Activated naive CD4-positive, alpha-beta T cell treated with anti-CD3 and anti-CD28 coated beads, Interleukin-2, amount 10 ng/mL, durations not matched to agents 7 days and 5 days (primary cell): ENCODE measurements around the gene IGHMBP2.
A peak's percentile ranks its signal among the peaks of the same experiment; 100 is the strongest.

Experiments used
- CTCF ChIA-PET: fragments of 350-600 bp; sonication (Branson Sonifier 250); formaldehyde crosslinking; loops from one replicate; lab custom pipeline; 2021; ENCODE audit warnings: antibody characterized with exemption; lab: Charles Lee
- DNase-seq: peaks from one replicate; pipeline ENCODE4 v3.0.0-alpha.2; 2020
- H3K27ac Mint-ChIP-seq: one replicate; pipeline ENCODE4 v1.8.0; 2021; ENCODE audit warnings: mild to moderate bottlenecking, moderate library complexity, mixed read lengths
- H3K27me3 Mint-ChIP-seq: one replicate; pipeline ENCODE4 v1.8.0; 2021; ENCODE audit warnings: mild to moderate bottlenecking, mixed read lengths
- H3K36me3 Mint-ChIP-seq: one replicate; pipeline ENCODE4 v1.8.0; 2021; ENCODE audit warnings: mixed read lengths
- H3K4me1 Mint-ChIP-seq: one replicate; pipeline ENCODE4 v1.8.0; 2021; ENCODE audit warnings: mixed read lengths
- H3K4me3 Mint-ChIP-seq: one replicate; pipeline ENCODE4 v1.8.0; 2021; ENCODE audit warnings: mild to moderate bottlenecking, moderate library complexity, mixed read lengths
- H3K9me3 Mint-ChIP-seq: one replicate; pipeline ENCODE4 v1.8.0; 2021; ENCODE audit warnings: mixed read lengths

The IGHMBP2 gene

GRCh38 chr11:68936676-68937620 lies 33.3 kb downstream of the IGHMBP2 start:
- no peaks in the 10 kb centered on the region for H3K27me3 Mint-ChIP-seq
- no peak for DNase-seq
- H3K27ac Mint-ChIP-seq = no peak overlapping the region
- H3K4me3 Mint-ChIP-seq = no peak overlapping the region
- CTCF ChIA-PET = no interaction called here
- H3K9me3 Mint-ChIP-seq = no peaks in the 10 kb centered on the region
- no peaks in the 10 kb centered on the region for H3K4me1 Mint-ChIP-seq
- H3K36me3 Mint-ChIP-seq = peaks cover 9% of the 10 kb centered on the region

GRCh38 chr11:68938088-68938487 lies 34.4 kb downstream of the IGHMBP2 start:
- Mint-ChIP-seq H3K4me1 (no peaks in the 10 kb centered on the region), H3K27ac (no peak overlapping the region), H3K9me3 (no peaks in the 10 kb centered on the region), H3K36me3 (peaks cover 9% of the 10 kb centered on the region), H3K4me3 (no peak overlapping the region), H3K27me3 (no peaks in the 10 kb centered on the region)
- no peak for DNase-seq
- CTCF ChIA-PET = no interaction called here

GRCh38 chr11:68938816-68939582 lies 35.3 kb downstream of the IGHMBP2 start:
- Mint-ChIP-seq H3K9me3 (no peaks in the 10 kb centered on the region), H3K27ac (peak overlapping the region; percentile 45), H3K36me3 (peaks cover 9% of the 10 kb centered on the region), H3K4me3 (no peak overlapping the region), H3K4me1 (no peaks in the 10 kb centered on the region), H3K27me3 (no peaks in the 10 kb centered on the region)
- DNase-seq = no peak
- CTCF ChIA-PET = no interaction called here

GRCh38 chr11:68939583-68940555 lies 36.2 kb downstream of the IGHMBP2 start:
- Mint-ChIP-seq H3K4me3 (no peak overlapping the region), H3K36me3 (peaks cover 9% of the 10 kb centered on the region), H3K4me1 (no peaks in the 10 kb centered on the region), H3K27ac (no peak overlapping the region), H3K9me3 (no peaks in the 10 kb centered on the region), H3K27me3 (no peaks in the 10 kb centered on the region)
- CTCF ChIA-PET = no interaction called here
- DNase-seq = no peak

- Mint-ChIP-seq H3K27me3 (no peaks in the 10 kb centered on the region), H3K36me3 (peaks cover 7% of the 10 kb centered on the region), H3K4me1 (no peaks in the 10 kb centered on the region), H3K4me3 (no peak overlapping the region), H3K9me3 (no peaks in the 10 kb centered on the region), H3K27ac (no peak overlapping the region)
- CTCF ChIA-PET = no interaction called here
- no peak for DNase-seq
Measured at GRCh38 chr11:68940651-68941323, 37.1 kb downstream of the IGHMBP2 start.

GRCh38 chr11:68941324-68942094 lies 37.8 kb downstream of the IGHMBP2 start:
- H3K27ac Mint-ChIP-seq = no peak overlapping the region
- peaks cover 7% of the 10 kb centered on the region for H3K36me3 Mint-ChIP-seq
- no peaks in the 10 kb centered on the region for H3K4me1 Mint-ChIP-seq
- CTCF ChIA-PET = no interaction called here
- no peak for DNase-seq
- no peaks in the 10 kb centered on the region for H3K9me3 Mint-ChIP-seq
- H3K27me3 Mint-ChIP-seq = no peaks in the 10 kb centered on the region
- H3K4me3 Mint-ChIP-seq = no peak overlapping the region

GRCh38 chr11:68942095-68942620 lies 38.5 kb downstream of the IGHMBP2 start:
- Mint-ChIP-seq H3K27me3 (no peaks in the 10 kb centered on the region), H3K4me3 (no peak overlapping the region), H3K27ac (no peak overlapping the region), H3K4me1 (no peaks in the 10 kb centered on the region), H3K9me3 (no peaks in the 10 kb centered on the region), H3K36me3 (peaks cover 7% of the 10 kb centered on the region)
- DNase-seq = no peak
- CTCF ChIA-PET = no interaction called here

GRCh38 chr11:68942751-68943271 lies 39.1 kb downstream of the IGHMBP2 start:
- Mint-ChIP-seq H3K4me3 (no peak overlapping the region), H3K27me3 (no peaks in the 10 kb centered on the region), H3K4me1 (peaks cover 1% of the 10 kb centered on the region), H3K9me3 (no peaks in the 10 kb centered on the region), H3K36me3 (peaks cover 7% of the 10 kb centered on the region), H3K27ac (no peak overlapping the region)
- DNase-seq = no peak
- CTCF ChIA-PET = no interaction called here

- H3K9me3 Mint-ChIP-seq = no peaks in the 10 kb centered on the region
- no peak overlapping the region for H3K27ac Mint-ChIP-seq
- CTCF ChIA-PET = no interaction called here
- H3K4me1 Mint-ChIP-seq = peaks cover 6% of the 10 kb centered on the region
- H3K27me3 Mint-ChIP-seq = peaks cover 3% of the 10 kb centered on the region
- no peaks in the 10 kb centered on the region for H3K36me3 Mint-ChIP-seq
- no peak overlapping the region for H3K4me3 Mint-ChIP-seq
- no peak for DNase-seq
Measured at GRCh38 chr11:68946416-68947090, 42.9 kb downstream of the IGHMBP2 start.

- H3K27me3 Mint-ChIP-seq = peaks cover 3% of the 10 kb centered on the region
- no peaks in the 10 kb centered on the region for H3K36me3 Mint-ChIP-seq
- CTCF ChIA-PET = no interaction called here
- peaks cover 6% of the 10 kb centered on the region for H3K4me1 Mint-ChIP-seq
- DNase-seq = no peak
- no peak overlapping the region for H3K4me3 Mint-ChIP-seq
- H3K9me3 Mint-ChIP-seq = no peaks in the 10 kb centered on the region
- H3K27ac Mint-ChIP-seq = no peak overlapping the region
Measured at GRCh38 chr11:68947151-68947550, 43.5 kb downstream of the IGHMBP2 start.

- H3K9me3 Mint-ChIP-seq = no peaks in the 10 kb centered on the region
- DNase-seq = no peak
- H3K4me3 Mint-ChIP-seq = no peak overlapping the region
- peaks cover 3% of the 10 kb centered on the region for H3K27me3 Mint-ChIP-seq
- H3K36me3 Mint-ChIP-seq = no peaks in the 10 kb centered on the region
- CTCF ChIA-PET = no interaction called here
- no peak overlapping the region for H3K27ac Mint-ChIP-seq
- peaks cover 6% of the 10 kb centered on the region for H3K4me1 Mint-ChIP-seq
Measured at GRCh38 chr11:68948496-68948895, 44.8 kb downstream of the IGHMBP2 start.

GRCh38 chr11:68948935-68949334 lies 45.2 kb downstream of the IGHMBP2 start:
- Mint-ChIP-seq H3K9me3 (no peaks in the 10 kb centered on the region), H3K4me3 (no peak overlapping the region), H3K27ac (no peak overlapping the region), H3K4me1 (peaks cover 6% of the 10 kb centered on the region), H3K36me3 (no peaks in the 10 kb centered on the region), H3K27me3 (peaks cover 6% of the 10 kb centered on the region)
- DNase-seq = no peak
- CTCF ChIA-PET = no interaction called here
